GM12864 (cell line): ENCODE results near the gene PSME3.
"Not testable (repeated sequence)": the region's sequence is repeated elsewhere in the genome, so short reads cannot be mapped to it uniquely, and the experiment has no call there.

Source experiments
- DNase-seq: peaks from one replicate; pipeline ENCODE4 v3.0.0-alpha.2; 2011; ENCODE audit warnings: low read depth
- H3K4me3 ChIP-seq: 2 replicates; pipeline ENCODE4 v1.5.1; 2011; ENCODE audit warnings: mild to moderate bottlenecking, low read depth, low read length, control low read depth
- TF ChIP-seq, protein P1 (sequence below): IDR thresholded peaks from 2 replicates; pipeline ENCODE4 v1.5.1; 2011; ENCODE audit warnings: low read depth, mild to moderate bottlenecking, moderate library complexity, low read length, control low read depth, inconsistent platforms; ENCODE audit errors: missing control alignments

Gene PSME3

DNA sequence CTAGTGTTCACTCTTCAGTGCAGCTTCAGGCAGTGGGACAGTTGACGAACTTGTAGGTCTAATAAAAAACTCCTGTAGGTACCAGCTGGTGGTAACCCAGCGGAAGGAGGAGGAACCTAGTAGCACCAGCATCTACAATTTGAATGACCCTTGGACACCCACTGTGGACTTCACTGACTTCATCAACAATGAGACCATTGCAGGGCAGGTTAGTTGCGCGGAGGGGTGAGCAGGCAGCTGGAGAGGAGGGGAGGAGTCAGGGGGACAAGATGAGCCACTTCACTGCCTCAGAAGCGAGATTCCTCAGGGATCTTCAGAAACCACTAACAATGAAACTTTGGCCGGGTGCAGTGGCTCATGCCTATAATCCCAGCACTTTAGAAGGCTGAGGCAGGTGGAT lies 40.1 kb downstream of the PSME3 start:
- no peak for DNase-seq
- no peak overlapping the region for H3K4me3 ChIP-seq
- TF ChIP-seq, protein P1, sequence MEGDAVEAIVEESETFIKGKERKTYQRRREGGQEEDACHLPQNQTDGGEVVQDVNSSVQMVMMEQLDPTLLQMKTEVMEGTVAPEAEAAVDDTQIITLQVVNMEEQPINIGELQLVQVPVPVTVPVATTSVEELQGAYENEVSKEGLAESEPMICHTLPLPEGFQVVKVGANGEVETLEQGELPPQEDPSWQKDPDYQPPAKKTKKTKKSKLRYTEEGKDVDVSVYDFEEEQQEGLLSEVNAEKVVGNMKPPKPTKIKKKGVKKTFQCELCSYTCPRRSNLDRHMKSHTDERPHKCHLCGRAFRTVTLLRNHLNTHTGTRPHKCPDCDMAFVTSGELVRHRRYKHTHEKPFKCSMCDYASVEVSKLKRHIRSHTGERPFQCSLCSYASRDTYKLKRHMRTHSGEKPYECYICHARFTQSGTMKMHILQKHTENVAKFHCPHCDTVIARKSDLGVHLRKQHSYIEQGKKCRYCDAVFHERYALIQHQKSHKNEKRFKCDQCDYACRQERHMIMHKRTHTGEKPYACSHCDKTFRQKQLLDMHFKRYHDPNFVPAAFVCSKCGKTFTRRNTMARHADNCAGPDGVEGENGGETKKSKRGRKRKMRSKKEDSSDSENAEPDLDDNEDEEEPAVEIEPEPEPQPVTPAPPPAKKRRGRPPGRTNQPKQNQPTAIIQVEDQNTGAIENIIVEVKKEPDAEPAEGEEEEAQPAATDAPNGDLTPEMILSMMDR = no peak

GRCh38 chr17:42873932-42874695 lies 40.9 kb downstream of the PSME3 start:
- not testable (repeated sequence) for H3K4me3 ChIP-seq, DNase-seq

DNA sequence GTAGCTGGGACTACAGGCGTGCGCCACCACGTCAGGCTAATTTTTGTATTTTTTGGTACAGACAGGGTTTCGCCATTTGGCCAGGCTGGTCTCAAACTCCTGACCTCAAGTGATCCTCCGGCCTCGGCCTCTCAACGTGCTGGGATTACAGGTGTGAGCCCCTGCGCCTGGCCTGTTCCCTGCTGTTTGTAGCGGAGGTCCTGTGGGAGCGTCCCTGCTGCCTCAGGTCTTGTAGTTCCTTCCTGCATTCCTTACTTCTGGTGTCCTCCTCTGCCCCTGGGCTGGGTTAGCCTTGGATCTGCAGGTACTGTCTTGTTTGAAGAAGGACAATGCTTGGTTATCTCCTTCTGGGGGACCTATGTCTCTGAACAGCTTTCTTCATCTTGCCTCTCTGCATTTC lies 43.8 kb downstream of the PSME3 start:
- H3K4me3 ChIP-seq = no peak overlapping the region
- TF ChIP-seq, protein P1 = no peak
- DNase-seq = no peak

GRCh38 chr17:42878123-42878880 lies 45.1 kb downstream of the PSME3 start:
- DNase-seq = no peak
- TF ChIP-seq, protein P1 = no peak
- no peak overlapping the region for H3K4me3 ChIP-seq

GRCh38 chr17:42878924-42879595 lies 45.9 kb downstream of the PSME3 start:
- TF ChIP-seq, protein P1 = no peak
- H3K4me3 ChIP-seq = no peak overlapping the region
- DNase-seq = no peak

GRCh38 chr17:42879596-42879985 lies 46.4 kb downstream of the PSME3 start:
- DNase-seq = no peak
- TF ChIP-seq, protein P1 = no peak
- no peak overlapping the region for H3K4me3 ChIP-seq

DNA sequence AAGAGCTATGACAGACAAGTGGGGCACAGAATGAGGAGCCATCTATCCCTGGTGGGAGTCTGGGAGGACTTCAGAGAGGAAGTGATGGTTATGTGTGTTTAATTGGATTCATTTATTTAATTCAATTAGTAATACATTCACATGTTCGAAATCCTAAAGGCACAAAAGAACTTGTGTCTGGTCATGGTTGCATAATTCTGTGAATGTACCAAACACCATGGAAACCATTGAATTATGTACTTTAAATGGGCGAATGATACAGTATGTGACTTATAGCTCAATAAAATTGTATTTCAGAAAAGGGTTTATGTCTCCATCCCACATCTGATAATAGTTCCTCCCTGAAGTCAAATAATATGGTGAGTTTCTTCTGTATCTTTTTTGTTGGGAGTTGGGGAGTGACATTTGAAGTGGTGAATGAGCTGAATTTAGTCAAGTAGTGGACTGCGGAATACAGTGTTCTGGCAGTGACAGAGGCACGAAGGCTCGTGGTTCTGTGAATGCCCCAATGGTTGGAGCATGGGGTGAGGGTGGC lies 47.6 kb downstream of the PSME3 start:
- TF ChIP-seq, protein P1 = no peak
- H3K4me3 ChIP-seq = no peak overlapping the region
- no peak for DNase-seq

- not testable (repeated sequence) for DNase-seq, H3K4me3 ChIP-seq
Observed at GRCh38 chr17:42881706-42882105, 48.5 kb downstream of the PSME3 start.
